VCaP (cell line): ENCODE results near the gene DNASE1L1.

Experiments
- H3K27ac ChIP-seq: fragments of 450-650 bp; 2 replicates; pipeline ENCODE4 v1.5.1; 2017
- CTCF ChIP-seq: fragments of 450-650 bp; conservative IDR thresholded peaks from 2 replicates; pipeline ENCODE4 v1.5.1; 2017; ENCODE audit warnings: mild to moderate bottlenecking, moderate library complexity

DNASE1L1 gene

GRCh38 chrX:154371017-154371788 lies 37.9 kb downstream of the DNASE1L1 start:
- no peak for TF ChIP-seq CTCF
- peak overlapping the region; percentile 40; the same call in 1 of the 2 replicates for H3K27ac ChIP-seq

GRCh38 chrX:154370300-154371016 lies 38.6 kb downstream of the DNASE1L1 start:
- TF ChIP-seq CTCF = no peak
- peak overlapping the region; percentile 40; the same call in 1 of the 2 replicates for H3K27ac ChIP-seq

- TF ChIP-seq CTCF = no peak
- H3K27ac ChIP-seq = peak overlapping the region; percentile 40; the same call in 1 of the 2 replicates
Measured at GRCh38 chrX:154369449-154370299, 39.4 kb downstream of the DNASE1L1 start.

GRCh38 chrX:154368630-154369448 lies 40.2 kb downstream of the DNASE1L1 start:
- no peak overlapping the region for H3K27ac ChIP-seq

GRCh38 chrX:154367474-154368308 lies 41.4 kb downstream of the DNASE1L1 start:
- no peak overlapping the region for H3K27ac ChIP-seq
- no peak for TF ChIP-seq CTCF

More at GRCh38 chrX:154368630-154369448, 40.2 kb downstream of the DNASE1L1 start:
- no peak for TF ChIP-seq CTCF

GRCh38 chrX:154366666-154367055 lies 42.4 kb downstream of the DNASE1L1 start:
- H3K27ac ChIP-seq = no peak overlapping the region
- no peak for TF ChIP-seq CTCF
